Motor neuron (in vitro differentiated cells): ENCODE results near the gene ANKRD40. TPM values are rescaled to one million over a fixed set of nuclear protein-coding genes. Genes with fewer than 3 reads are reported as not detected.

Source experiments
- ATAC-seq, 8 experiments: fragments of 200-7000 bp; cut with Tn5 transposase; replicated peaks in 6 of 8; 2 replicates each; pipeline ENCODE4 v1.8.0; 2021; ENCODE audit warnings: mild to moderate bottlenecking in 8 of 8, moderate library complexity in 8 of 8
- H3K27ac ChIP-seq, 2 donors: fragments of 250-450 bp; sonication (Bioruptor Pico); 2 replicates each; pipeline ENCODE4 v1.9.0; 2021; ENCODE audit warnings: antibody characterized with exemption in 2 of 2, mild to moderate bottlenecking in 2 of 2, moderate library complexity in 1 of 2
- H3K4me1 ChIP-seq, 2 donors: fragments of 250-450 bp; sonication (Bioruptor Pico); replicated peaks in 1 of 2; 2 replicates each; pipeline ENCODE4 v1.6.1; 2021; ENCODE audit warnings: antibody characterized with exemption in 2 of 2, mild to moderate bottlenecking in 2 of 2, moderate library complexity in 1 of 2
- H3K4me3 ChIP-seq, 5 donors: fragments of 250-450 bp; sonication (Bioruptor Pico); 2 replicates each; pipeline ENCODE4 v1.9.0; 2021; ENCODE audit warnings: antibody characterized with exemption in 5 of 5, mild to moderate bottlenecking in 5 of 5, moderate library complexity in 4 of 5
- WGBS, 10 experiments: fragments of 450-650 bp; shearing (Covaris generic); methylation state at CpG; one replicate each; pipeline ENCODE4 v1.0.0; 2022; 5-methylcytosine and 5-hydroxymethylcytosine counted together
- in situ Hi-C, 9 experiments: fragments of 400-800 bp; cut with MboI; loops; one replicate each; pipeline ENCODE4 v1.15.0; 2021; ENCODE audit warnings: low sequenced_read_pairs in 9 of 9, low pct_unique_long_range_greater_than_20kb in 2 of 9; ENCODE audit not compliant: unreplicated experiment in 9 of 9
- total RNA-seq, 8 experiments: library from RNA; unstranded; fragments of 300-600 nt; gene quantifications; 2 replicates each; pipeline versions ENCODE4 v1.2.3 to v1.2.4, GENCODE V29; 2022

The ANKRD40 gene
- total RNA-seq, 8 experiments from 2014 or later = 12.8 to 43.6 (median 24.7) TPM

DNA sequence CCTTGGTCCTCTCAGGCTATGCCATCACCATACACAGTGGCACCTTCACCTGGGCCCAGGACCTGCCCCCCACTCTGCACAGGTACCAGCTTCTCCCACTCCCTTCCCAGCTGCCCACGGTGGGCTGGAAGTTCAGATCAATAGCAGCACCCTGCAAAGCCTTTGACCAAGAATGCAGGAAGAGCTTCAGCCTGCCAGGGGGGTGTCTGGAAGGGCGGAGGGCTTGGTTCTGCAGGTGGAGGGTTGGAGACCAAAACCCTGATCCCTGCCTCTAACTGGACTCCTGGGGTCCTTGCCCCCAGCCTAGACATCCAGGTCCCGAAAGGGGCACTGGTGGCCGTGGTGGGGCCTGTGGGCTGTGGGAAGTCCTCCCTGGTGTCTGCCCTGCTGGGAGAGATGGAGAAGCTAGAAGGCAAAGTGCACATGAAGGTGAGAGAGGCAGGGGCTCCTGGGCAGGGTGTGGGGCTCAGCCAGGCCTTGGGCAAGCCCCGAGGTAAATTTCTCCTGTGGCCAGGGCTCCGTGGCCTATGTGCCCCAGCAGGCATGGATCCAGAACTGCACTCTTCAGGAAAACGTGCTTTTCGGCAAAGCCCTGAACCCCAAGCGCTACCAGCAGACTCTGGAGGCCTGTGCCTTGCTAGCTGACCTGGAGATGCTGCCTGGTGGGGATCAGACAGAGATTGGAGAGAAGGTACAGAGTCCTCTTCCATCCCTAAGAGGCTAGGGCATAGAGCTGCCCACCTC, 38.7 kb downstream of the ANKRD40 start:
- in situ Hi-C loops = no loop called here
- ATAC-seq = no peak
- Histone ChIP-seq H3K4me3 (no peak overlapping the region), H3K4me1 (no peaks in the 10 kb centered on the region), H3K27ac (no peak overlapping the region)
- 60 to 100% (median 88%) methylated on average over 1 to 4 of the region's 9 CpGs; no CpG with 5 or more reads in 4 of the 10 experiments for WGBS, 10 experiments

DNA sequence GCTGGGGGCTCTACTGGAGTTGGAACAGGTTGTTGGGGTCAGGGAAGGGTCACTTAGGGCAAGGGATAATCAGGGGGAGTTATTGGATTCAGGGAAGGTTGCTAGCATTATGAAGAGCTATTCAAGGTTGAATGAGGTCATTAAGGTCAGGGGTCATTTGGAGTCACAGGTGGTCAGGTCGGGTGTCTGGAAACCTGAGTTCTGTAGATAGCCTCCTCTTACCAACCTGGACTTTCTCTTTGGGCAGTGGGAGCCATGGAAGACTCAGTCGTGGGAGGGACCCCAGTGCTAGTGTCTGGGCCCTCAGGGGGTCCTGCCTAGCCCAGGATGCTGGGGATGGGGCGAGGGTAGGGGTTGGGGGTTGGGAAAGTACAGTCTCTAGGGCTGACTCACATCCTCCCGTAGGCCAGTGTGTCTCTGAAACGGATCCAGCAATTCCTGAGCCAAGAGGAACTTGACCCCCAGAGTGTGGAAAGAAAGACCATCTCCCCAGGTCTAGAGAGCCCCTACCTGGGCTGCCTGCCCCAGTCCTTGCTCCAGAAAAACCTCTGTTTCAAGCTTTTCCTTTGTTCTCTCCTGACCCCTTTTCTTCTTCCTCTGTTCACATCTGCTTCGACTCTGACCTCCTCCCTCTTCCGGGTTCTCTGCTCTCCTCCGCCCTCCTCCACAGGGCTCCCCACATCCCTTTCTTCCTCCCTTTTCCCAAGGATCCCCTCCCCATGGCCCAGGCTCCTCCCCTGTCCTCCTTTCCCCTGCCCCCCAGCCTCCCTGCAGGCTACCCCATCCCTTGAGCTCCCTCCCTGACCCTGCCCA, 39.5 kb downstream of the ANKRD40 start:
- in situ Hi-C loops = no loop called here
- peak in 2 of 8 experiments; percentile 85 to 87 for ATAC-seq

DNA sequence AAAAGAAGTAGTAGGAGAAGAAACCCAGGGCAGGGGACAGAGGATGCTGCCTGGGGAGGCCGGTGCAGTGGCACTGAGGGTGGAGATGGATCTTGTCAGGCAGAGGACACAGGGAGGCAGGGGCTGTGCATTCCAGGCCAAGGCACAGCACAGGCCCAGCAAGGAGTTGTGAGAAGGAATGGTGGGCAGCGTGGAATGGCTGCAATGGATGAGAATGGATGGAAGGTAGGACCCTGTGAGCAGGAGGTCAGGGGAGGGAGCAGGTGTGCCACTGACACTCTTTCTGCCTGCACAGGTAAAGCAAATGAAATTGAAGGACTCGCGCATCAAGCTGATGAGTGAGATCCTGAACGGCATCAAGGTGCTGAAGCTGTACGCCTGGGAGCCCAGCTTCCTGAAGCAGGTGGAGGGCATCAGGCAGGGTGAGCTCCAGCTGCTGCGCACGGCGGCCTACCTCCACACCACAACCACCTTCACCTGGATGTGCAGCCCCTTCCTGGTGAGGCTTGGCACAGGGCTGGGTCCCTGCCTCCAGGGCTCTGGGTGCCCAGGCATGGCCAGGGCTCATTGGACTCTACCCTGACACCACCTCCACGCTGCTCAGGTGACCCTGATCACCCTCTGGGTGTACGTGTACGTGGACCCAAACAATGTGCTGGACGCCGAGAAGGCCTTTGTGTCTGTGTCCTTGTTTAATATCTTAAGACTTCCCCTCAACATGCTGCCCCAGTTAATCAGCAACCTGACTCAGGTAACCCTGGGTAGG, 40.3 kb downstream of the ANKRD40 start:
- no peak overlapping the region for H3K27ac ChIP-seq
- no peak for ATAC-seq
- WGBS, 10 experiments = 81 to 100% (median 100%) methylated on average over 1 to 6 of the region's 14 CpGs; no CpG with 5 or more reads in 3 of the 10 experiments
- no peak overlapping the region for H3K4me3 ChIP-seq
- in situ Hi-C loops = no loop called here
- no peaks in the 10 kb centered on the region for H3K4me1 ChIP-seq

More for the DNA sequence above, 39.5 kb downstream of the ANKRD40 start:
- WGBS, 10 experiments = 20 to 60% (median 49%) methylated on average over 1 to 3 of the region's 8 CpGs; no CpG with 5 or more reads in 6 of the 10 experiments
- Histone ChIP-seq H3K27ac (no peak overlapping the region), H3K4me3 (no peak overlapping the region), H3K4me1 (no peaks in the 10 kb centered on the region)

DNA sequence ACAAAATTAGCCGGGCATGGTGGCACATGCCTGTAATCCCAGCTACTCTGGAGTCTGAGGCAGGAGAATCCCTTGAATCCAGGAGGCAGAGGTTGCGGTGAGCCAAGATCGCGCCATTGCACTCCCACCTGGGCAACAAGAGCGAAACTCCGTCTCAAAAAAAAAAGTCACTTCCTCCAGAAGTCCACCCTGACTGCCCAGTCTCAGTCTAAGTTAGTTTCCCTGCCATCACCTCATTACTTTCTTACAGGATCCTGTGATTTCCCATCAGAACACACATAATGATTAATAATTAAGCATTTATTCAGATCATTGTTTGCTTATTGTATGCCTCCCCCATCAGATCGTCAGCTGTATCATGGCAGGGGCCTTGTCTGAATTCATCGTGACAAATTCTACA, 41.4 kb downstream of the ANKRD40 start:
- in situ Hi-C loops = no loop called here
- 87 to 100% (median 93%) methylated on average over 1 to 7 of the region's 8 CpGs; no CpG with 5 or more reads in 3 of the 10 experiments for WGBS, 10 experiments
- H3K27ac ChIP-seq = no peak overlapping the region
- H3K4me3 ChIP-seq = no peak overlapping the region
- peaks cover 5 to 7% of the 10 kb centered on the region in 2 donors for H3K4me1 ChIP-seq
- no peak for ATAC-seq

DNA sequence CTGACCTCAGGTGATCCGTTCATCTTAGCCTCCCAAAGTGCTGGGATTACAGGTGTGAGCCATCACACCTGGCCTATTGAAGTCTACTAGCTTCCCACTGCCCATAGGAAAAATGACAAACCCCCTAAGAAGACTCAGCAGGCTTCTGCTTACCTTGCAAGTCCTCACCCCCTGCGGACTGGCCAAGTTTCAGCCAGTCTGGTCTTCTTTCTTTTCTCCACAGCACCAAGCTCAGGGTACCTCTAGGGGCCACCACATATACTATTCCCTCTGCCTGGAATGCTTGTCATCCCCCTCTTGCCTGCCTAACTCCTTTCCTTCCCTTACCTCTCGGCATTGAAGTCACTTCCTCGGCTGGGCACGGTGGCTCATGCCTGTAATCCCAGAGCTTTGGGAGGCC, 41.9 kb downstream of the ANKRD40 start:
- in situ Hi-C loops = no loop called here
- peaks cover 5 to 7% of the 10 kb centered on the region in 2 donors for H3K4me1 ChIP-seq
- no peak overlapping the region for H3K27ac ChIP-seq
- H3K4me3 ChIP-seq = no peak overlapping the region
- no peak for ATAC-seq
- WGBS, 10 experiments = 33 to 91% (median 73%) methylated on average over 1 to 5 of the region's 5 CpGs; no CpG with 5 or more reads in 5 of the 10 experiments

DNA sequence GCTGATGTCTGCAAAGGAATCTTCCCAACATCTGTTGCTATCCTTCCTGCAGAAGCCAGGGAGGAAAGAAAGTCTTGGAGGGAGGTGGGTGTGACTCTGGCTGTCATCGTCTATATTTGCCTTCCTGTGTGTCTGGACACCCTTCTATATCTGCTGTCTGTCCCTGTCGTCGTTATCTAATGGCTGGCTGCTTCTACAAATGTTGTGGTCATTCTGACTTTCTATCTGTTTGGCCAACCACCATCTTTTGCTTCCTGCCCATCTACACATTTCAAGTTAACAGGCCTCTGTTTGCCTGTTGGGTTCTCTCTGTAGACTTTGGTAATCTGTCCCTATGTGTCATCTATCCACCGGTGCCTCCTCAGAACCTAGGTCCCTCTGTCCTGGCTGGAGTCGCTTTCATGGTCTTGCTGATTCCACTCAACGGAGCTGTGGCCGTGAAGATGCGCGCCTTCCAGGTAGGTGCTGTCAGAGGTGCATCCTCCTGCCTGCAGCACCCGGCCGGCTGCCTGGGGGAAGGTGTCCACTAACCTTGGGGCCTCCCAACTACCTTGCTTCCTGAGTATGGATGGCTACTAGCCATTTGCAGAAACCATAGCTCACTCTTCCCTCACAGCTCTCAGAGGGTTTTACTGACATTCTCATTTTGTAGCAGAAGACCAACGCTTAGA, 42.8 kb downstream of the ANKRD40 start:
- WGBS, 10 experiments = 40 to 100% (median 87%) methylated on average over 1 to 9 of the region's 12 CpGs; no CpG with 5 or more reads in 1 of the 10 experiments
- ATAC-seq = no peak

DNA sequence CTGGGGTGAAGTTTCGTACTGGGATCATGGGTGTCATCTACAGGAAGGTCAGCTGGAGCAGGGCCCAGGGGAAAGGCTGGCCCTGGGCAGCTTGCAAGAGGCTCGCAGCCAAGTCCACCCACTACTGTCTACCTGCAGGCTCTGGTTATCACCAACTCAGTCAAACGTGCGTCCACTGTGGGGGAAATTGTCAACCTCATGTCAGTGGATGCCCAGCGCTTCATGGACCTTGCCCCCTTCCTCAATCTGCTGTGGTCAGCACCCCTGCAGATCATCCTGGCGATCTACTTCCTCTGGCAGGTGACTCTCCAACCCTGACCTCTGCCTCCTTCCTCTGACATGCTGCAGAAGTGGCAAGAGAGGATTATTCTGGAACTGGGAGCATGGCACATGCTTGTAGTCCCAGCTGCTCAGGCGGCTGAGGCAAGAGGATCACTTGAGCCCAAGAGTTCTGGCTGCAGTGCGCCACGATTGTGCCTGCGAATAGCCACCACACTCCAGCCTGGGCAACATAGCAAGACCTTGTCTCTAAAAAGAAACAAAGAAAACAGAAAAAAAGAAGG, 43.8 kb downstream of the ANKRD40 start:
- no peak overlapping the region for H3K4me3 ChIP-seq
- H3K27ac ChIP-seq = no peak overlapping the region
- in situ Hi-C loops = no loop called here
- H3K4me1 ChIP-seq = peaks cover 5 to 8% of the 10 kb centered on the region in 2 donors
- 81 to 100% (median 93%) methylated on average over 1 to 4 of the region's 10 CpGs; no CpG with 5 or more reads in 5 of the 10 experiments for WGBS, 10 experiments
- ATAC-seq = no peak

More for the DNA sequence above, 42.8 kb downstream of the ANKRD40 start:
- H3K27ac ChIP-seq = no peak overlapping the region
- in situ Hi-C loops = no loop called here
- H3K4me3 ChIP-seq = no peak overlapping the region
- H3K4me1 ChIP-seq = peaks cover 5 to 7% of the 10 kb centered on the region in 2 donors

DNA sequence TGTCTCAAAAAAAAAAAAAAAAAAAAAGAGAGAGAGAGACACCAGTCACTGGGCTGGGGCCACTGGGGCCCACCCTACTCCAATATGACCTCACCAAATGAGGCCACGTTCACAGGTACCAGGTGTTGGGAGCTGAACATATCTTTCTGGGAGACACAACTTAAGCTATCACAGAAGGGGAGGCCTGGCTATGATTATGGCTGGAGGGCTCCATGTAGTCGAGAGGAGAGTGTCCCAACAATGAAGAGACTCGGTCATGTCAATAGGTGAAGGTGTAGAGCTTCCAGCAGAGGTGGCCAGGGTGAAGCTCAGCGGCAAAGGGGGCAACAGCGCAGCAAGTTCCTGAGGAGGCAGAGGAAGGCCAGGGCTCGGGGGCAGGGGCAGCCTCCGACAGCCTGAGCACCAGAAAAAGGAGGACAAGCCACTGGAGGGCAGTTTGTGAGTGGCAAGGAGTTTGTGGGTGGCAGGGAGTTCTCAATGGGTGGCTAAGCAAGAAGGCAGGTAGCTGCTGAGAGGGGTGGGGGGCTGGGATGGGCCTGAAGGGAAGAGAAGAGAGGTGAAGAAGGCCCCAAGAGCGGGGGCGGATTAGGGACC, 45.0 kb downstream of the ANKRD40 start:
- H3K4me3 ChIP-seq = no peak overlapping the region
- no peak overlapping the region for H3K27ac ChIP-seq
- ATAC-seq = no peak
- WGBS, 10 experiments = 50 to 100% (median 87%) methylated on average over 1 to 4 of the region's 9 CpGs; no CpG with 5 or more reads in 4 of the 10 experiments
- in situ Hi-C loops = no loop called here
- H3K4me1 ChIP-seq = peaks cover 5 to 17% of the 10 kb centered on the region in 2 donors

DNA sequence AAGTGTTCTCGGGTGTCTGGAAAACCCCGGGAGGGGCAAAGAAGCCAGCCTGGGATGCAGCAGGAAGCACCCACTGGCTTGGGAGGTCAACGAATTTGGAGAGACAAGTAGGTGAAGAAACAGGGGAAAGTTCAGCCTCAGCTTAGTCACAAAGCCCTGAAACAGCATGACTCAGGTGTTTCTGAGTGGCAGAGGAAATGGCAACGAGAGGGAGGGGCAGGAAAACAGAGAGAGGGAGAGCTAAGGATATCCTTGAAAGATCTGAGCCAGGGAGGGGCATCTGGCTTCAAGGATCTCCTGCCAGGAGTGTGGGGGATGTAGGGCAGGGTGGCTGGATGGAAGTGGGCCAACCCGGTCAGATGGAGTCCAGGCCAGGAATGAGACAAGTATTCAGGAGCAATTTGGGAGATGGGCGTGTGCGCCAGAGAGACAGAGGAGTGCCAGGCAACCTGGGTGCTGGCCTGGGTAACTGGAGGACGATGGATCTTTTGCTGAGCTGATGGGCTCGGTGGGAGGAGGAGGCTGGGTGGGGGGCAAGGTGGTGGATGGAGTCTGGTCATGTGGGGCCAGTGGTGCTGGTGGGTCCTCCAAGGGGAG, 45.8 kb downstream of the ANKRD40 start:
- Histone ChIP-seq H3K4me3 (no peak overlapping the region), H3K4me1 (peaks cover 5 to 17% of the 10 kb centered on the region in 2 donors), H3K27ac (no peak overlapping the region)
- in situ Hi-C loops = no loop called here
- WGBS, 10 experiments = 0 to 93% (median 29%) methylated on average over 1 to 5 of the region's 9 CpGs; no CpG with 5 or more reads in 2 of the 10 experiments
- peak; percentile 55 to 79 (median 66) for ATAC-seq

DNA sequence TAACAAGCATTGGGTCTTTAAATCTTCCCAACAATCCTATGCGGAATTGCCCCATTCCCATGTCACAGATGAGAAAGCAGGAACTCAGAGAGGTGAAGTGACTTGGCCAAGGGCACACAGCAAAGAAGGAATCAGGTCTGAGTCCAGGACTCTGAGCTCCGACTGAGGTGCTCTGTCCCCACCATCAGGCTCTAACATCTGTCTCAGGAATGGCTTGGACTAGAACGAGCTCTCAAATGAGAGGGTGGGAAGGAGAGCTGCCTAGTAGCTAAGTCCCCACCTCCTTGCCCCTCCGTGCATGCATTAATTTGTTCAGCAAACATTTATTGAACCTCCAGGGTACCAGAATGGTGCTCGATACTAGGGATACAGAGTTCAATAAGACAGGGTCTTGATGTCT, 46.4 kb downstream of the ANKRD40 start:
- ATAC-seq = peak in 1 of 8 experiments; percentile 21
- in situ Hi-C loops = no loop called here
- H3K4me3 ChIP-seq = no peak overlapping the region
- H3K4me1 ChIP-seq = peaks cover 5 to 17% of the 10 kb centered on the region in 2 donors
- WGBS, 10 experiments = 58 to 90% (median 80%) methylated on average over 1 to 4 of the region's 5 CpGs; no CpG with 5 or more reads in 4 of the 10 experiments
- no peak overlapping the region for H3K27ac ChIP-seq

DNA sequence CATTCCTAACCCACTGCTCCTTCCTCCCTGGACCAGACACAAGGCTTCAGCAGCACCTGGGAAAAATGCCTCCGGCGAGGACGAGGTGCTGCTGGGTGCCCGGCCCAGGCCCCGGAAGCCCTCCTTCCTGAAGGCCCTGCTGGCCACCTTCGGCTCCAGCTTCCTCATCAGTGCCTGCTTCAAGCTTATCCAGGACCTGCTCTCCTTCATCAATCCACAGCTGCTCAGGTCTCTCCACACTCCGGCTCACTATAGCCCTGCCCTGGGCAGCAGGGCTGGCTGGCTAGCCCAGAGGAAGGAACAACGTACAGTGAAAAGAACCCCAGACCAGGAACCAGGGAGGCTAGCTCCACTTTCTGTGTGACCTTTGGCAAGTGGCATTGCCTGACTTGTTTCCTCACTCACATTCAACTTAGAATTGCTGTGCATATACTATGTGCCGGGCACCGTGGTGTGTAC, 46.8 kb downstream of the ANKRD40 start:
- peaks cover 5 to 17% of the 10 kb centered on the region in 2 donors for H3K4me1 ChIP-seq
- 80 to 94% (median 88%) methylated on average over 1 to 8 of the region's 10 CpGs; no CpG with 5 or more reads in 6 of the 10 experiments for WGBS, 10 experiments
- in situ Hi-C loops = no loop called here
- H3K27ac ChIP-seq = no peak overlapping the region
- no peak for ATAC-seq
- no peak overlapping the region for H3K4me3 ChIP-seq
